ENCODE results near the gene TNNI2.

Gene TNNI2

GRCh38 chr11:1814691-1815090 is 24.1 kb upstream of the TNNI2 start:
- H3K9me3 ChIP-seq (replicated peaks; ENCODE audit: insufficient read depth, low read length): no peaks in the 10 kb centered on the region
- H4K20me1 ChIP-seq (ENCODE audit: insufficient read depth, low read length): no peaks in the 10 kb centered on the region
- no peak overlapping the region for H3K27ac ChIP-seq (ENCODE audit: low read length)
- H3K4me1 ChIP-seq (ENCODE audit: low read length): no peaks in the 10 kb centered on the region
- H2AFZ ChIP-seq (ENCODE audit: low read length): no peak overlapping the region
- DNase-seq: no peak
- no peak overlapping the region for H3K9ac ChIP-seq (ENCODE audit: low read length)
- peaks cover 99% of the 10 kb centered on the region for H3K27me3 ChIP-seq (replicated peaks; ENCODE audit: insufficient read depth, low read length)
- H3K36me3 ChIP-seq (replicated peaks; ENCODE audit: insufficient read depth, low read length): no peaks in the 10 kb centered on the region
- no peaks in the 10 kb centered on the region for H3K9me2 ChIP-seq (replicated peaks; ENCODE audit: insufficient read depth, low read length)
- no peak overlapping the region for H3K4me2 ChIP-seq (ENCODE audit: low read depth, low read length)
- H3F3A ChIP-seq (ENCODE audit: insufficient read depth, low read length): no peaks in the 10 kb centered on the region
- H3K4me3 ChIP-seq (ENCODE audit: low read length): no peak overlapping the region
- TF ChIP-seq EZH2 (optimal IDR thresholded peaks at IDR 0.05; ENCODE audit: low read depth, low read length): no peak
- no peak for TF ChIP-seq EZH2phosphoT487 (IDR thresholded peaks at IDR 0.05; ENCODE audit: low read length)
- no peak for TF ChIP-seq CTCF (IDR thresholded peaks at IDR 0.05; ENCODE audit: low read length)
- H3K79me2 ChIP-seq (ENCODE audit: low read length): no peaks in the 10 kb centered on the region

- no peaks in the 10 kb centered on the region for H3F3A ChIP-seq (ENCODE audit: insufficient read depth, low read length)
- H3K4me3 ChIP-seq (ENCODE audit: low read length): no peak overlapping the region
- no peaks in the 10 kb centered on the region for H4K20me1 ChIP-seq (ENCODE audit: insufficient read depth, low read length)
- H3K27ac ChIP-seq (ENCODE audit: low read length): no peak overlapping the region
- no peaks in the 10 kb centered on the region for H3K79me2 ChIP-seq (ENCODE audit: low read length)
- H3K4me1 ChIP-seq (ENCODE audit: low read length): no peaks in the 10 kb centered on the region
- H3K27me3 ChIP-seq (replicated peaks; ENCODE audit: insufficient read depth, low read length): peaks cover 99% of the 10 kb centered on the region
- TF ChIP-seq CTCF (IDR thresholded peaks at IDR 0.05; ENCODE audit: low read length): no peak
- TF ChIP-seq EZH2 (optimal IDR thresholded peaks at IDR 0.05; ENCODE audit: low read depth, low read length): no peak
- no peak for TF ChIP-seq EZH2phosphoT487 (IDR thresholded peaks at IDR 0.05; ENCODE audit: low read length)
- H2AFZ ChIP-seq (ENCODE audit: low read length): no peak overlapping the region
- H3K9me2 ChIP-seq (replicated peaks; ENCODE audit: insufficient read depth, low read length): no peaks in the 10 kb centered on the region
- no peak overlapping the region for H3K4me2 ChIP-seq (ENCODE audit: low read depth, low read length)
- H3K9me3 ChIP-seq (replicated peaks; ENCODE audit: insufficient read depth, low read length): no peaks in the 10 kb centered on the region
- H3K9ac ChIP-seq (ENCODE audit: low read length): no peak overlapping the region
- DNase-seq: no peak
- no peaks in the 10 kb centered on the region for H3K36me3 ChIP-seq (replicated peaks; ENCODE audit: insufficient read depth, low read length)
Measured at GRCh38 chr11:1815311-1815710, 23.5 kb upstream of the TNNI2 start.

DNA sequence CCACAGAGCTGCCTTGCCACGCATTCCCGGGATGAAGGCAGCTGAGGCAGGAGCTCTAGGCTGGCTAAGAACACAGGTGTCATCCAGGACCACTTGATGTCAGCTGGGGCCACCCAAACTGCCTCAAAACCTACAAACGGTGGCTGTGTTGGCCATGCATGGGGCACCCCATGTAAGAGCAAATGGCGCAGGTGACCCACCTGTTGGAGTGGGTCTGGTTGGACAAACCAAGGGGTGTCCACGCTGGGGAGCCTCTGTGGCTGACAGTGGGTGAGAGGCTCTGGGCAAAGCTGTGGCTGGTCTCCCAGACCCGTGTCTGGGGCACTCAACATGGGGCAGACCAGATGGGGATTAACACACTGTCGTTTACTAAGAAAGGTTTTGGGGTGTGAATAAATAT is 23.0 kb upstream of the TNNI2 start:
- H3K4me2 ChIP-seq (ENCODE audit: low read depth, low read length): no peak overlapping the region
- peaks cover 99% of the 10 kb centered on the region for H3K27me3 ChIP-seq (replicated peaks; ENCODE audit: insufficient read depth, low read length)
- no peak overlapping the region for H3K27ac ChIP-seq (ENCODE audit: low read length)
- DNase-seq: no peak
- H4K20me1 ChIP-seq (ENCODE audit: insufficient read depth, low read length): no peaks in the 10 kb centered on the region
- no peaks in the 10 kb centered on the region for H3F3A ChIP-seq (ENCODE audit: insufficient read depth, low read length)
- H3K4me3 ChIP-seq (ENCODE audit: low read length): no peak overlapping the region
- H3K79me2 ChIP-seq (ENCODE audit: low read length): no peaks in the 10 kb centered on the region
- no peaks in the 10 kb centered on the region for H3K9me2 ChIP-seq (replicated peaks; ENCODE audit: insufficient read depth, low read length)
- H3K9me3 ChIP-seq (replicated peaks; ENCODE audit: insufficient read depth, low read length): no peaks in the 10 kb centered on the region
- TF ChIP-seq EZH2 (optimal IDR thresholded peaks at IDR 0.05; ENCODE audit: low read depth, low read length): no peak
- TF ChIP-seq EZH2phosphoT487 (IDR thresholded peaks at IDR 0.05; ENCODE audit: low read length): no peak
- TF ChIP-seq CTCF (IDR thresholded peaks at IDR 0.05; ENCODE audit: low read length): no peak
- H3K9ac ChIP-seq (ENCODE audit: low read length): no peak overlapping the region
- no peak overlapping the region for H2AFZ ChIP-seq (ENCODE audit: low read length)
- H3K36me3 ChIP-seq (replicated peaks; ENCODE audit: insufficient read depth, low read length): no peaks in the 10 kb centered on the region
- no peaks in the 10 kb centered on the region for H3K4me1 ChIP-seq (ENCODE audit: low read length)
